ENCODE data around the gene ENDOD1. TPM values are rescaled to one million over a fixed set of nuclear protein-coding genes. Genes with fewer than 3 reads are reported as not detected.

Gene ENDOD1
- total and polyA plus RNA-seq, 4 experiments from 2014 or later = 7.2 to 13.3 (median 11.6) TPM

DNA sequence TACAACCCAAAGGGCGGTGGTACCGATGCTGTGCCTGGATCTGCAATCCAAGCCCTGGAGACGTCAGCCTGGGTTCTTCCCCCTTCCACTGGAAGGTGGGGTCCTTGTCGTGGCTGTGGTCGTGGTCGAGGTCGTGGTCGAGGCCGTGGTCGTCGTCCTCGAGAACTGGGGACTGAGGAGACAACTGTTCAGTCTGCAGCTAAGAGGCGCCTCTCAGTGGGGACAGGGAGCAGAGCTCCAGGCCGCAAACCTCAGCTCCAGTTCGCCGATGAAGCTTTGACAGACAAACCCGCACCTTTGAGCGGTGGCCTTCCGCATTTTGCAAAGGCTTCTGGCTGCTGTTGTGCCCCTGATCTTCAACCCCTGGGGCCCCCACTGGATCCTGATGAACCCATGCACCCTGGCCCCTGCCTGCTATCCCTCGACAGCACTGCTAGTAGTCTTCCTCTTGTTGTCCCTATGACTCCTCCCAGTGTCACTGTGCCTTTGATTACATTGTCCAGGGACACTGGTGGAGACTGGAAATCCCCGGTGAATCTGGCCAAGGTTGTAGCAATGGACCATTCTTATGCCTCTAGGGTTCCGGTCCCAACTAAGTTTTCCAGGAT is 38.9 kb upstream of the ENDOD1 start:
- Histone ChIP-seq H3K4me3 (ENCODE audit: low read length in 2 of 2) (no peak overlapping the region), H3K36me3 (ENCODE audit: insufficient read depth, low read length) (no peaks in the 10 kb centered on the region), H3K9me3 (ENCODE audit: control insufficient read depth in 1 of 2, low read length in 2 of 2) (no peaks in the 10 kb centered on the region), H3K27me3 (ENCODE audit: insufficient read depth, low read length) (peaks cover 5% of the 10 kb centered on the region), H3K4me1 (ENCODE audit: insufficient read depth, low read length) (no peaks in the 10 kb centered on the region), H3K27ac (ENCODE audit: low read depth, low read length) (no peak overlapping the region)
- Mint-ChIP-seq H3K27ac (no peak overlapping the region), H3K9me3 (no peaks in the 10 kb centered on the region), H3K27me3 (peaks cover 24 to 38% of the 10 kb centered on the region in 2 donors), H3K4me1 (no peaks in the 10 kb centered on the region), H3K4me3 (no peak overlapping the region), H3K36me3 (no peaks in the 10 kb centered on the region)
- ChIA-PET POLR2A (ENCODE audit: partially characterized antibody) (no interaction called here), CTCF (ENCODE audit: partially characterized antibody) (no interaction called here)
- no peak for DNase-seq
- intact Hi-C loops (cut with micrococcal nuclease) = no loop called here

- Mint-ChIP-seq H3K27ac (no peak overlapping the region), H3K9me3 (no peaks in the 10 kb centered on the region), H3K4me3 (no peak overlapping the region), H3K36me3 (peaks cover 0 to 3% of the 10 kb centered on the region in 2 donors), H3K27me3 (peaks cover 19 to 30% of the 10 kb centered on the region in 2 donors), H3K4me1 (no peaks in the 10 kb centered on the region)
- Histone ChIP-seq H3K4me3 (ENCODE audit: low read length in 2 of 2) (no peak overlapping the region), H3K36me3 (ENCODE audit: insufficient read depth, low read length) (no peaks in the 10 kb centered on the region), H3K27ac (ENCODE audit: low read depth, low read length) (no peak overlapping the region), H3K9me3 (ENCODE audit: control insufficient read depth in 1 of 2, low read length in 2 of 2) (no peaks in the 10 kb centered on the region), H3K4me1 (ENCODE audit: insufficient read depth, low read length) (no peaks in the 10 kb centered on the region), H3K27me3 (ENCODE audit: insufficient read depth, low read length) (peaks cover 5% of the 10 kb centered on the region)
- CTCF ChIA-PET (ENCODE audit: partially characterized antibody) = no interaction called here
- DNase-seq = no peak
- intact Hi-C loops (cut with micrococcal nuclease) = no loop called here
- POLR2A ChIA-PET (ENCODE audit: partially characterized antibody) = no interaction called here
These were observed 35.3 kb upstream of the ENDOD1 start for GRCh38 chr11:95054356-95054755.

GRCh38 chr11:95055283-95055897 is 34.3 kb upstream of the ENDOD1 start:
- Mint-ChIP-seq H3K27me3 (peaks cover 24 to 30% of the 10 kb centered on the region in 2 donors), H3K9me3 (no peaks in the 10 kb centered on the region), H3K36me3 (peaks cover 0 to 3% of the 10 kb centered on the region in 2 donors), H3K4me3 (no peak overlapping the region), H3K27ac (no peak overlapping the region), H3K4me1 (no peaks in the 10 kb centered on the region)
- H3K27me3 ChIP-seq (ENCODE audit: insufficient read depth, low read length) = peaks cover 5% of the 10 kb centered on the region
- ChIA-PET POLR2A (ENCODE audit: partially characterized antibody) (no interaction called here), CTCF (ENCODE audit: partially characterized antibody) (interaction anchor here (1.5 kb wide), 1 partner anchor 12 kb away, joined by 5 read pairs; the partner anchor contains the start of gene SRSF8)
- intact Hi-C loops (cut with micrococcal nuclease) = no loop called here
- H3K36me3 ChIP-seq (ENCODE audit: insufficient read depth, low read length) = no peaks in the 10 kb centered on the region
- H3K4me1 ChIP-seq (ENCODE audit: insufficient read depth, low read length) = no peaks in the 10 kb centered on the region
- H3K27ac ChIP-seq (ENCODE audit: low read depth, low read length) = no peak overlapping the region
- no peaks in the 10 kb centered on the region for H3K9me3 ChIP-seq (ENCODE audit: control insufficient read depth in 1 of 2, low read length in 2 of 2)
- no peak overlapping the region for H3K4me3 ChIP-seq (ENCODE audit: low read length in 2 of 2)
- DNase-seq = no peak

- POLR2A ChIA-PET (ENCODE audit: partially characterized antibody) = interaction anchor here (1.8 kb wide), 1 partner anchor 10 kb away, joined by 12 read pairs; the partner anchor contains the start of gene SRSF8
- no peak overlapping the region for H3K4me3 Mint-ChIP-seq
- no peak overlapping the region for H3K27ac Mint-ChIP-seq
These were observed 31.7 kb upstream of the ENDOD1 start for GRCh38 chr11:95057959-95058358.

DNA sequence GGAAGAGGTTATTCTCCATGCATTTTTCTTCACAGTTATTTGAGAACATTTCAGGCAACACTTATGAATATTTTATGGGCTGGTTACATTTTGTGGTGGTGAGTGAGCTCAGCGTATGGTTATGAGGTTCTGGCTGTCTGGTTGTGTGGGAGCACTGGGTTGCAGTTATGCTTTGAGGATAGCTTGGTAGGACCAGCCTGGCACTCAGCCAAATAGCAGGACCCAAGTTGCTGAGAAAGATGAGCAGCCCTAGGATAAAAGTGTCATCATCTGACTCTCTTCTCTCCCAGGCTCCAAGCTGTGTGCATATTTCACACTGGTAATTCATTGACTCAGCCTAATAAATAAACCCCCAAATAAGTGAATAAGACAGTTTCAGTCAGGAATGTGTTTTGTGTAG is 31.0 kb upstream of the ENDOD1 start:
- DNase-seq = no peak
- ChIA-PET POLR2A (ENCODE audit: partially characterized antibody) (interaction anchor here (1.8 kb wide), 1 partner anchor 9 kb away, joined by 12 read pairs; the partner anchor contains the start of gene SRSF8), CTCF (ENCODE audit: partially characterized antibody) (no interaction called here)
- Mint-ChIP-seq H3K9me3 (no peaks in the 10 kb centered on the region), H3K27me3 (peaks cover 17 to 22% of the 10 kb centered on the region in 2 donors), H3K4me3 (no peak overlapping the region), H3K36me3 (peaks cover 0 to 3% of the 10 kb centered on the region in 2 donors), H3K27ac (no peak overlapping the region), H3K4me1 (no peaks in the 10 kb centered on the region)
- no peaks in the 10 kb centered on the region for H3K9me3 ChIP-seq (ENCODE audit: control insufficient read depth in 1 of 2, low read length in 2 of 2)
- H3K27ac ChIP-seq (ENCODE audit: low read depth, low read length) = no peak overlapping the region
- H3K27me3 ChIP-seq (ENCODE audit: insufficient read depth, low read length) = peaks cover 5% of the 10 kb centered on the region
- H3K4me3 ChIP-seq (ENCODE audit: low read length in 2 of 2) = no peak overlapping the region
- no peaks in the 10 kb centered on the region for H3K36me3 ChIP-seq (ENCODE audit: insufficient read depth, low read length)
- intact Hi-C loops (cut with micrococcal nuclease) = no loop called here
- H3K4me1 ChIP-seq (ENCODE audit: insufficient read depth, low read length) = no peaks in the 10 kb centered on the region

More at GRCh38 chr11:95057959-95058358, 31.7 kb upstream of the ENDOD1 start:
- CTCF ChIA-PET (ENCODE audit: partially characterized antibody) = no interaction called here
- intact Hi-C loops (cut with micrococcal nuclease) = no loop called here
- no peaks in the 10 kb centered on the region for H3K9me3 Mint-ChIP-seq
- Histone ChIP-seq H3K27ac (ENCODE audit: low read depth, low read length) (no peak overlapping the region), H3K4me1 (ENCODE audit: insufficient read depth, low read length) (no peaks in the 10 kb centered on the region), H3K4me3 (ENCODE audit: low read length in 2 of 2) (no peak overlapping the region), H3K9me3 (ENCODE audit: control insufficient read depth in 1 of 2, low read length in 2 of 2) (no peaks in the 10 kb centered on the region), H3K27me3 (ENCODE audit: insufficient read depth, low read length) (peaks cover 5% of the 10 kb centered on the region), H3K36me3 (ENCODE audit: insufficient read depth, low read length) (no peaks in the 10 kb centered on the region)
- peaks cover 22 to 28% of the 10 kb centered on the region in 2 donors for H3K27me3 Mint-ChIP-seq
- H3K4me1 Mint-ChIP-seq = no peaks in the 10 kb centered on the region
- peaks cover 0 to 3% of the 10 kb centered on the region in 2 donors for H3K36me3 Mint-ChIP-seq
- no peak for DNase-seq

GRCh38 chr11:95059046-95059445 is 30.6 kb upstream of the ENDOD1 start:
- intact Hi-C loops (cut with micrococcal nuclease) = no loop called here
- Histone ChIP-seq H3K27ac (ENCODE audit: low read depth, low read length) (no peak overlapping the region), H3K4me1 (ENCODE audit: insufficient read depth, low read length) (no peaks in the 10 kb centered on the region), H3K27me3 (ENCODE audit: insufficient read depth, low read length) (peaks cover 5% of the 10 kb centered on the region), H3K9me3 (ENCODE audit: control insufficient read depth in 1 of 2, low read length in 2 of 2) (no peaks in the 10 kb centered on the region), H3K4me3 (ENCODE audit: low read length in 2 of 2) (no peak overlapping the region), H3K36me3 (ENCODE audit: insufficient read depth, low read length) (no peaks in the 10 kb centered on the region)
- Mint-ChIP-seq H3K9me3 (no peaks in the 10 kb centered on the region), H3K27ac (no peak overlapping the region), H3K36me3 (peaks cover 0 to 3% of the 10 kb centered on the region in 2 donors), H3K4me1 (no peaks in the 10 kb centered on the region), H3K27me3 (peaks cover 17 to 18% of the 10 kb centered on the region in 2 donors), H3K4me3 (no peak overlapping the region)
- DNase-seq = no peak
- CTCF ChIA-PET (ENCODE audit: partially characterized antibody) = no interaction called here
- POLR2A ChIA-PET (ENCODE audit: partially characterized antibody) = interaction anchor here (1.8 kb wide), 1 partner anchor 9 kb away, joined by 12 read pairs; the partner anchor contains the start of gene SRSF8

GRCh38 chr11:95065336-95065735 is 24.3 kb upstream of the ENDOD1 start:
- ChIA-PET POLR2A (ENCODE audit: partially characterized antibody) (interaction anchor here (6.4 to 13.9 kb wide), 2 partner anchors 27 to 86 kb away, joined by 138 to 376 read pairs; partner anchors contain the start of gene ENDOD1), CTCF (ENCODE audit: partially characterized antibody) (interaction anchor here (1.0 to 10.0 kb wide), 2 partner anchors 24 to 85 kb away, joined by 3 to 167 read pairs; no protein-coding TSS in a partner anchor)
- H3K9me3 Mint-ChIP-seq = no peaks in the 10 kb centered on the region
- peaks cover 10 to 24% (median 17%) of the 10 kb centered on the region in 4 donors for H3K4me1 Mint-ChIP-seq
- H3K36me3 Mint-ChIP-seq = peaks cover 4 to 13% of the 10 kb centered on the region in 2 donors
- Histone ChIP-seq H3K4me3 (ENCODE audit: low read length in 2 of 2) (no peak overlapping the region), H3K4me1 (ENCODE audit: insufficient read depth, low read length) (peaks cover 21% of the 10 kb centered on the region), H3K27me3 (ENCODE audit: insufficient read depth, low read length) (no peaks in the 10 kb centered on the region), H3K36me3 (ENCODE audit: insufficient read depth, low read length) (no peaks in the 10 kb centered on the region), H3K27ac (ENCODE audit: low read depth, low read length) (no peak overlapping the region), H3K9me3 (ENCODE audit: control insufficient read depth in 1 of 2, low read length in 2 of 2) (no peaks in the 10 kb centered on the region)
- DNase-seq = no peak
- intact Hi-C loops (cut with micrococcal nuclease) = loop anchor here (5.0 kb wide), 4 partner anchors 573 to 1868 kb away; partner anchors contain the start of genes ANKRD49, MRE11 and SLC36A4
- H3K27me3 Mint-ChIP-seq = peaks cover 0 to 8% of the 10 kb centered on the region in 2 donors
- no peak overlapping the region for H3K27ac Mint-ChIP-seq
- no peak overlapping the region for H3K4me3 Mint-ChIP-seq
